Panc1 (cell line): Measurements from ENCODE around the gene MYBPC3.

Experiments
- CTCF ChIP-seq: fragments of 450-650 bp; IDR thresholded peaks from 2 replicates; pipeline ENCODE4 v1.5.1; 2017; ENCODE audit warnings: mild to moderate bottlenecking
- POLR2AphosphoS5 ChIP-seq: IDR thresholded peaks from 2 replicates; pipeline ENCODE4 v1.6.1; 2012; ENCODE audit warnings: mild to moderate bottlenecking, low read depth, low read length, moderate library complexity
- TCF7L2 ChIP-seq: IDR thresholded peaks from 2 replicates; pipeline ENCODE4 v1.6.1; 2011; ENCODE audit warnings: mild to moderate bottlenecking, low read depth, low read length, inconsistent platforms
- TF ChIP-seq, protein P1 (sequence below), 2 experiments: IDR thresholded peaks; 2 replicates each; pipeline ENCODE4 v1.6.1; 2011 to 2012; ENCODE audit warnings: low read depth in 2 of 2, control low read depth in 1 of 2, low read length in 1 of 2, mild to moderate bottlenecking in 1 of 2, moderate library complexity in 1 of 2; ENCODE audit not compliant: insufficient read depth in 1 of 2

- no peak for TF ChIP-seq CTCF
- TF ChIP-seq, protein P1, sequence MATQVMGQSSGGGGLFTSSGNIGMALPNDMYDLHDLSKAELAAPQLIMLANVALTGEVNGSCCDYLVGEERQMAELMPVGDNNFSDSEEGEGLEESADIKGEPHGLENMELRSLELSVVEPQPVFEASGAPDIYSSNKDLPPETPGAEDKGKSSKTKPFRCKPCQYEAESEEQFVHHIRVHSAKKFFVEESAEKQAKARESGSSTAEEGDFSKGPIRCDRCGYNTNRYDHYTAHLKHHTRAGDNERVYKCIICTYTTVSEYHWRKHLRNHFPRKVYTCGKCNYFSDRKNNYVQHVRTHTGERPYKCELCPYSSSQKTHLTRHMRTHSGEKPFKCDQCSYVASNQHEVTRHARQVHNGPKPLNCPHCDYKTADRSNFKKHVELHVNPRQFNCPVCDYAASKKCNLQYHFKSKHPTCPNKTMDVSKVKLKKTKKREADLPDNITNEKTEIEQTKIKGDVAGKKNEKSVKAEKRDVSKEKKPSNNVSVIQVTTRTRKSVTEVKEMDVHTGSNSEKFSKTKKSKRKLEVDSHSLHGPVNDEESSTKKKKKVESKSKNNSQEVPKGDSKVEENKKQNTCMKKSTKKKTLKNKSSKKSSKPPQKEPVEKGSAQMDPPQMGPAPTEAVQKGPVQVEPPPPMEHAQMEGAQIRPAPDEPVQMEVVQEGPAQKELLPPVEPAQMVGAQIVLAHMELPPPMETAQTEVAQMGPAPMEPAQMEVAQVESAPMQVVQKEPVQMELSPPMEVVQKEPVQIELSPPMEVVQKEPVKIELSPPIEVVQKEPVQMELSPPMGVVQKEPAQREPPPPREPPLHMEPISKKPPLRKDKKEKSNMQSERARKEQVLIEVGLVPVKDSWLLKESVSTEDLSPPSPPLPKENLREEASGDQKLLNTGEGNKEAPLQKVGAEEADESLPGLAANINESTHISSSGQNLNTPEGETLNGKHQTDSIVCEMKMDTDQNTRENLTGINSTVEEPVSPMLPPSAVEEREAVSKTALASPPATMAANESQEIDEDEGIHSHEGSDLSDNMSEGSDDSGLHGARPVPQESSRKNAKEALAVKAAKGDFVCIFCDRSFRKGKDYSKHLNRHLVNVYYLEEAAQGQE (IDR thresholded peaks at IDR 0.05; ENCODE audit: insufficient read depth in 1 of 2, low read depth in 2 of 2, low read length in 1 of 2), result no peak
- TF ChIP-seq POLR2AphosphoS5, result no peak
- no peak for TF ChIP-seq TCF7L2
Measured at GRCh38 chr11:47387944-47388696, 35.6 kb upstream of the MYBPC3 start.
